ENCODE measurements around the gene BIN2.
"Not testable (repeated sequence)": the region's sequence is repeated elsewhere in the genome, so short reads cannot be mapped to it uniquely, and the experiment has no call there.

The BIN2 gene

GRCh38 chr12:51307655-51308593, 16.1 kb downstream of the BIN2 start:
- no peak for DNase-seq

GRCh38 chr12:51306507-51306906, 17.5 kb downstream of the BIN2 start:
- no peak for DNase-seq

GRCh38 chr12:51300768-51301167, 23.2 kb downstream of the BIN2 start:
- DNase-seq: not testable (repeated sequence)

- DNase-seq: no peak
Observed at GRCh38 chr12:51295651-51296050, 28.3 kb downstream of the BIN2 start.

- not testable (repeated sequence) for DNase-seq
Observed at GRCh38 chr12:51294097-51294496, 29.9 kb downstream of the BIN2 start.

GRCh38 chr12:51293696-51294095, 30.3 kb downstream of the BIN2 start:
- DNase-seq: no peak

- not testable (repeated sequence) for DNase-seq
Observed at GRCh38 chr12:51291603-51292513, 32.1 kb downstream of the BIN2 start.

GRCh38 chr12:51285843-51286242, 38.1 kb downstream of the BIN2 start:
- DNase-seq: no peak

GRCh38 chr12:51281202-51281924, 42.6 kb downstream of the BIN2 start:
- no peak for DNase-seq

- DNase-seq: no peak
Observed at GRCh38 chr12:51275088-51275487, 48.9 kb downstream of the BIN2 start.

GRCh38 chr12:51272810-51273209, 51.2 kb downstream of the BIN2 start:
- not testable (repeated sequence) for DNase-seq

GRCh38 chr12:51270951-51271518, 52.9 kb downstream of the BIN2 start:
- DNase-seq: no peak

GRCh38 chr12:51270067-51270950, 53.7 kb downstream of the BIN2 start, which contains the start of gene SMAGP:
SMAGP (minus strand) TSS chr12:51270415; CDS start chr12:51269278, 1,137 bp downstream.
- peak; percentile 46 for DNase-seq

- DNase-seq: peak; percentile 24
Observed at GRCh38 chr12:51269174-51270066, 54.6 kb downstream of the BIN2 start.

- no peak for DNase-seq
Observed at GRCh38 chr12:51265024-51265423, 59.0 kb downstream of the BIN2 start.

GRCh38 chr12:51264297-51264696, 59.7 kb downstream of the BIN2 start:
- DNase-seq: no peak

- no peak for DNase-seq
Observed at GRCh38 chr12:51263341-51263740, 60.6 kb downstream of the BIN2 start.

GRCh38 chr12:51262758-51263177, 61.2 kb downstream of the BIN2 start:
- no peak for DNase-seq

- not testable (repeated sequence) for DNase-seq
Observed at GRCh38 chr12:51259600-51259999, 64.4 kb downstream of the BIN2 start.

GRCh38 chr12:51254536-51254935, 69.4 kb downstream of the BIN2 start:
- DNase-seq: no peak

All from stimulated activated naive CD4-positive, alpha-beta T cell treated with Interleukin-2 at 50 U/mL for 16 hours (primary cell).